ENCODE data around the gene MIER3. TPM values are rescaled to one million over a fixed set of nuclear protein-coding genes. Genes with fewer than 3 reads are reported as not detected.

The MIER3 gene
- total and polyA plus RNA-seq, 2 of the 13 experiments (the other 11 are each of a cell fraction or from before 2014, with no cell fraction given): 14.6 to 38.8 TPM

GRCh38 chr5:56951946-56952691 lies at the start of gene MIER3 (continued):
- peak; percentile 98 for TF ChIP-seq ZNF142 (CRISPR knock-in tag; IDR thresholded peaks at IDR 0.05)
- TF ChIP-seq ZNF737 (CRISPR knock-in tag; IDR thresholded peaks at IDR 0.05; ENCODE audit: borderline replicate concordance): 0 out of 2 replicates have a peak, but pooled peaks have one; percentile 47
- peak; percentile 31 for TF ChIP-seq ASH2L (IDR thresholded peaks at IDR 0.05; ENCODE audit: insufficient read length, low read depth, low read length)
- TF ChIP-seq FOXK2 (IDR thresholded peaks at IDR 0.05): no peak
- no peak for TF ChIP-seq ZNF652 (CRISPR knock-in tag; IDR thresholded peaks at IDR 0.05; ENCODE audit: borderline replicate concordance, low read depth)
- no peak for TF ChIP-seq ATF3 (CRISPR knock-in tag; IDR thresholded peaks at IDR 0.05)
- TF ChIP-seq ZNF709 (CRISPR knock-in tag; IDR thresholded peaks at IDR 0.05): no peak
- no peak for TF ChIP-seq CREB1 (IDR thresholded peaks at IDR 0.05)
- TF ChIP-seq CREB1 (CRISPR knock-in tag; IDR thresholded peaks at IDR 0.05): no peak
- TF ChIP-seq NFAT5 (CRISPR knock-in tag; IDR thresholded peaks at IDR 0.05): no peak
- TF ChIP-seq NR2F6 (IDR thresholded peaks at IDR 0.05): no peak
- no peak for TF ChIP-seq NR2F6 (CRISPR knock-in tag; IDR thresholded peaks at IDR 0.05)
- TF ChIP-seq CENPBD1 (CRISPR knock-in tag; IDR thresholded peaks at IDR 0.05; ENCODE audit: borderline replicate concordance, low read depth): no peak
